ENCODE measurements around the gene JAKMIP2.

- TF ChIP-seq EZH2 (IDR thresholded peaks at IDR 0.05; ENCODE audit: low read length, missing control alignments), result no peak
- TF ChIP-seq CTCF (conservative IDR thresholded peaks at IDR 0.05 in 1 of 2, IDR thresholded peaks at IDR 0.05 in 1 of 2; ENCODE audit: low read depth in 1 of 2, low read length in 2 of 2), result no peak
Measured at GRCh38 chr5:147743678-147744374, 38.7 kb downstream of the JAKMIP2 start.
